ENCODE measurements around the gene RAB20. TPM values are rescaled to one million over a fixed set of nuclear protein-coding genes. Genes with fewer than 3 reads are reported as not detected.

Gene RAB20
- total and polyA plus RNA-seq, 2 of the 8 experiments (the other 6 are each of a cell fraction or from before 2014, with no cell fraction given) = 14.8 to 27.9 TPM

GRCh38 chr13:110506396-110506795 lies 55.1 kb downstream of the RAB20 start:
- Histone ChIP-seq H2BK5ac (ENCODE audit: low read depth, low read length) (no peak overlapping the region), H3K27me3 (replicated peaks in 1 of 4; ENCODE audit: control insufficient read depth in 3 of 4, extremely low read depth in 1 of 4, insufficient read depth in 3 of 4, low read length in 3 of 4) (no peaks in the 10 kb centered on the region; a peak in 1 of 7 replicates), H2BK15ac (ENCODE audit: low read length) (no peak overlapping the region), H3K4ac (replicated peaks; ENCODE audit: insufficient read length, low read depth, low read length) (no peak overlapping the region), H3K23me2 (ENCODE audit: low read depth, low read length) (0 out of 2 replicates have a peak, but pooled peaks cover 2% of the 10 kb centered on the region), H3K56ac (replicated peaks; ENCODE audit: insufficient read length, low read depth, low read length) (no peak overlapping the region), H2AFZ (ENCODE audit: low read length) (no peak overlapping the region), H3K36me3 (ENCODE audit: control insufficient read depth in 2 of 4, insufficient read depth in 4 of 4, low read length in 3 of 4) (peaks cover 7 to 40% (median 23%) of the 10 kb centered on the region in 4 experiments; a peak in 6 of 8 replicates), H3K23ac (ENCODE audit: insufficient read length) (no peak overlapping the region), H2BK20ac (ENCODE audit: low read length) (no peak overlapping the region), H3K4me1 (replicated peaks in 1 of 4; ENCODE audit: control insufficient read depth in 3 of 4, insufficient read depth in 4 of 4, low read length in 3 of 4) (peaks cover 0 to 5% (median 0%) of the 10 kb centered on the region in 4 experiments; a peak in 1 of 7 replicates), H3K79me2 (ENCODE audit: control insufficient read depth in 1 of 2, insufficient read depth in 2 of 2, low read length in 2 of 2) (no peaks in the 10 kb centered on the region), H3K9ac (replicated peaks in 1 of 4; ENCODE audit: extremely low read depth in 1 of 4, low read depth in 3 of 4, low read length in 3 of 4) (no peak overlapping the region), H2BK120ac (replicated peaks; ENCODE audit: low read depth, low read length) (no peak overlapping the region), H3K79me1 (ENCODE audit: low read depth, low read length) (peaks cover 2% of the 10 kb centered on the region; the same call in 1 of the 2 replicates), H2AK5ac (ENCODE audit: low read depth, low read length) (no peak overlapping the region), H4K20me1 (replicated peaks in 1 of 2; ENCODE audit: control insufficient read depth in 1 of 2, insufficient read depth in 2 of 2, low read length in 2 of 2) (peaks cover 0 to 3% of the 10 kb centered on the region in 2 experiments), H4K5ac (ENCODE audit: insufficient read length, low read depth, low read length) (no peak overlapping the region), H3K4me3 (ENCODE audit: extremely low read depth in 1 of 4, insufficient read depth in 2 of 4, low read depth in 3 of 4, low read length in 4 of 4) (no peak overlapping the region), H4K91ac (replicated peaks; ENCODE audit: insufficient read length, low read length) (no peak overlapping the region), H3K14ac (ENCODE audit: insufficient read length) (no peak overlapping the region), H3K18ac (ENCODE audit: extremely low read depth, low read length) (no peak overlapping the region), H3K9me3 (ENCODE audit: insufficient read depth in 2 of 2, low read depth in 1 of 2, low read length in 1 of 2) (no peaks in the 10 kb centered on the region), H3K4me2 (ENCODE audit: insufficient read depth in 1 of 2, low read depth in 2 of 2, low read length in 2 of 2) (no peak overlapping the region), H3K27ac (ENCODE audit: low read depth, low read length) (no peak overlapping the region), H4K8ac (ENCODE audit: extremely low read depth, insufficient read depth, low read length) (no peak overlapping the region), H2BK12ac (ENCODE audit: low read depth, low read length) (no peak overlapping the region)
- ChIA-PET POLR2A (ENCODE audit: partially characterized antibody) (no interaction called here), CTCF (ENCODE audit: partially characterized antibody) (interaction anchor here (1.4 to 3.8 kb wide), 2 partner anchors 12 to 19 kb away, joined by 5 to 20 read pairs; no protein-coding TSS in a partner anchor)
- WGBS, 2 experiments (ENCODE audit: extremely low coverage in 1 of 2, insufficient coverage in 1 of 2, insufficient read length in 1 of 2, insufficient replicate concordance in 2 of 2, low coverage in 1 of 2, low lambda C conversion rate in 2 of 2, missing lambda C conversion rate in 1 of 2) = 97% methylated on average over 15 of the region's 18 CpGs; no CpG with 5 or more reads in 1 of the 2 experiments
- FAIRE-seq = no peak
- no peak for DNase-seq (ENCODE audit: low read depth in 1 of 2, low spot score in 2 of 2)
- no peak for TF ChIP-seq CBX5 (IDR thresholded peaks at IDR 0.05; ENCODE audit: low read depth, low read length)
- TF ChIP-seq EZH2 (IDR thresholded peaks at IDR 0.05; ENCODE audit: low read depth, low read length, severe bottlenecking) = no peak
- TF ChIP-seq TEAD4 (IDR thresholded peaks at IDR 0.05; ENCODE audit: low read depth, low read length) = no peak
